Smooth muscle cell (in vitro differentiated cells): ENCODE results near the gene AJAP1. TPM values are rescaled to one million over a fixed set of nuclear protein-coding genes. Genes with fewer than 3 reads are reported as not detected.

ENCODE experiments used
- DNase-seq: peaks from one replicate; lab custom pipeline; 2025; ENCODE audit not compliant: unreplicated experiment; lab: John Stamatoyannopoulos, UW
- H2AFZ ChIP-seq: fragments of 200-600 bp; sonication (generic); 2 replicates; pipeline ENCODE4 v1.6.0; 2016; ENCODE audit warnings: antibody characterized with exemption, low read depth, mild to moderate bottlenecking
- H3F3A ChIP-seq: fragments of 200-600 bp; sonication (generic); 2 replicates; pipeline ENCODE4 v1.6.0; 2017; ENCODE audit warnings: antibody characterized with exemption, low read depth
- H3K27ac ChIP-seq: fragments of 200-600 bp; sonication (generic); 2 replicates; pipeline ENCODE4 v1.5.1; 2016; ENCODE audit warnings: low read depth, mild to moderate bottlenecking
- H3K27me3 ChIP-seq: fragments of 200-600 bp; sonication (generic); 2 replicates; pipeline ENCODE4 v1.6.1; 2016; ENCODE audit warnings: low read depth, mild to moderate bottlenecking
- H3K36me3 ChIP-seq: fragments of 200-600 bp; sonication (generic); 2 replicates; pipeline ENCODE4 v1.5.1; 2016; ENCODE audit warnings: low read depth
- H3K4me1 ChIP-seq: fragments of 200-600 bp; sonication (generic); 2 replicates; pipeline ENCODE4 v1.5.1; 2016; ENCODE audit warnings: low read depth
- H3K4me2 ChIP-seq: fragments of 200-600 bp; sonication (generic); 2 replicates; pipeline ENCODE4 v1.6.0; 2016; ENCODE audit warnings: mild to moderate bottlenecking
- H3K4me3 ChIP-seq: fragments of 200-600 bp; sonication (generic); 2 replicates; pipeline ENCODE4 v1.5.1; 2016; ENCODE audit warnings: mild to moderate bottlenecking
- H3K79me2 ChIP-seq: fragments of 200-600 bp; sonication (generic); 2 replicates; pipeline ENCODE4 v1.6.0; 2016; ENCODE audit warnings: low read depth, mild to moderate bottlenecking
- H3K9ac ChIP-seq: fragments of 200-600 bp; sonication (generic); 2 replicates; pipeline ENCODE4 v1.6.0; 2016; ENCODE audit warnings: low read depth
- H3K9me3 ChIP-seq: fragments of 200-600 bp; sonication (generic); replicated peaks from 2 replicates; pipeline ENCODE4 v1.5.1; 2016; ENCODE audit warnings: low read depth
- H4K20me1 ChIP-seq: fragments of 200-600 bp; sonication (generic); 2 replicates; pipeline ENCODE4 v1.6.0; 2016; ENCODE audit warnings: low read depth
- WGBS: methylation state at CpG from one replicate; pipeline ENCODE4 v1.1.7; 2016; ENCODE audit warnings: low lambda C conversion rate; 5-methylcytosine and 5-hydroxymethylcytosine counted together
- polyA plus RNA-seq: library from polyadenylated mRNA; unstranded; fragments of >200 nt; fragmentation: Nextera tagmentation; extraction: Ambion mirVana; gene quantifications from 2 replicates; pipeline ENCODE4 v1.2.1, GENCODE V29; 2016
- total RNA-seq: library from RNA; depleted of rRNA; stranded (reverse); fragments of >200 nt; gene quantifications from 2 replicates; pipeline ENCODE4 v1.2.3, GENCODE V29; 2014
- TF ChIP-seq, protein P1 (sequence below): fragments of 200-600 bp; sonication (generic); IDR thresholded peaks from 2 replicates; pipeline ENCODE4 v1.5.1; 2017; ENCODE audit warnings: borderline replicate concordance, mild to moderate bottlenecking, antibody characterized with exemption; ENCODE audit not compliant: insufficient read depth, poor library complexity, severe bottlenecking

Gene AJAP1
- total and polyA plus RNA-seq, 2 experiments from 2014 or later: 0.10 to 0.58 TPM

DNA sequence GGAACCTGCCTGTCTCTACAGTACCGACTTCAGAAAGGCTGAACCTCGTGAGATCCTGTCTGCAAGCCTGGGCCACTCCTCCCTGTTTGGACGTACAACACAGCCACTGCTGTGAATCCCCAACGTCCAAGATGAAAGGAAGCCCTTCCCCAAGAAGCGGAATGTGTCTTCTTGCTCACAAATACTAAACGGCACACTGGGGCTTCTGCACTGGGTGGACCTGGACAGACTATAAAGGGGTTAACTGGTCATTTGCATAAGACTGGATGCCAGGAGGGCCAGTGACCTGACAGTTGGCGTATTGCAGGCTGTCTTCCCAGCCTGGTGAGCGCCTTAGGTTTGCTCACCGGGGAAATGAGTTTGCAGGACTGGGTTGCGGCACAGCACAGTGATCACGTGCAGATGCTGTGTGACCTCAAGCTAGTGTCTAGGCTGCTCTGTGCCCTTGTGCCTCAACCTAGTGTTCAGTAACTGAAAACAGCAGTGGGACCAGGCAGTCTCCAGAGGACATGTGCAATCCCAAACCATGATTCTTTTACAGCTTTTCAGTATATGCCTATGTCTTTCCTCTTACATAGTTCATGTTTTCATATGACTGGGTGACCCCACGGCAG is 19.5 kb upstream of the AJAP1 start:
- Histone ChIP-seq H3K9me3 (no peaks in the 10 kb centered on the region), H4K20me1 (no peaks in the 10 kb centered on the region), H3K4me3 (no peak overlapping the region), H2AFZ (no peak overlapping the region), H3K4me1 (no peaks in the 10 kb centered on the region), H3K4me2 (no peak overlapping the region), H3K79me2 (no peaks in the 10 kb centered on the region), H3F3A (no peaks in the 10 kb centered on the region), H3K27ac (no peak overlapping the region), H3K36me3 (no peaks in the 10 kb centered on the region), H3K27me3 (no peaks in the 10 kb centered on the region), H3K9ac (no peak overlapping the region)
- DNase-seq: no peak
- TF ChIP-seq, protein P1, sequence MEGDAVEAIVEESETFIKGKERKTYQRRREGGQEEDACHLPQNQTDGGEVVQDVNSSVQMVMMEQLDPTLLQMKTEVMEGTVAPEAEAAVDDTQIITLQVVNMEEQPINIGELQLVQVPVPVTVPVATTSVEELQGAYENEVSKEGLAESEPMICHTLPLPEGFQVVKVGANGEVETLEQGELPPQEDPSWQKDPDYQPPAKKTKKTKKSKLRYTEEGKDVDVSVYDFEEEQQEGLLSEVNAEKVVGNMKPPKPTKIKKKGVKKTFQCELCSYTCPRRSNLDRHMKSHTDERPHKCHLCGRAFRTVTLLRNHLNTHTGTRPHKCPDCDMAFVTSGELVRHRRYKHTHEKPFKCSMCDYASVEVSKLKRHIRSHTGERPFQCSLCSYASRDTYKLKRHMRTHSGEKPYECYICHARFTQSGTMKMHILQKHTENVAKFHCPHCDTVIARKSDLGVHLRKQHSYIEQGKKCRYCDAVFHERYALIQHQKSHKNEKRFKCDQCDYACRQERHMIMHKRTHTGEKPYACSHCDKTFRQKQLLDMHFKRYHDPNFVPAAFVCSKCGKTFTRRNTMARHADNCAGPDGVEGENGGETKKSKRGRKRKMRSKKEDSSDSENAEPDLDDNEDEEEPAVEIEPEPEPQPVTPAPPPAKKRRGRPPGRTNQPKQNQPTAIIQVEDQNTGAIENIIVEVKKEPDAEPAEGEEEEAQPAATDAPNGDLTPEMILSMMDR: no peak
- WGBS: 76% methylated on average over 12 of the region's 12 CpGs

DNA sequence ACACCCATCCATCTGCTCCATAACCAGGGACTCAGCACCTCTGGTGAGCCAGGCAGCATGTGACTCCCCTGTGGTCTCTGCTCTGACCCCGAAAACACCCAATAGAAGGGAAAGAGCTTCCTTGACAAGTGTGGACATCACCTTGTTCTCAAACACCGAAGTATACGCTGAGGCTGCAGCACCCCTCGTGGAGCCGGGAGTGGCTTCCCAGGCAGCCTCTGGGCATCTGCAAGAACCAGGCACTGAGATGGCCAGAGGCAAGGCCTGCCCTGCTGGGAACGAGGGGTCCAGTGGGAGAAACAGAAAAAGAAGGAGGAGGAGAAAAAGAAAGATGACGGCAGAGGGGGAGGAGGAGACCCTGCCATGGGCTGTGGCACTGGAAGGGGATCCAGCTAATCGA is 18.2 kb upstream of the AJAP1 start:
- Histone ChIP-seq H3K27ac (no peak overlapping the region), H3F3A (no peaks in the 10 kb centered on the region), H3K4me1 (no peaks in the 10 kb centered on the region), H3K9me3 (no peaks in the 10 kb centered on the region), H3K36me3 (no peaks in the 10 kb centered on the region), H3K27me3 (no peaks in the 10 kb centered on the region), H4K20me1 (no peaks in the 10 kb centered on the region), H3K4me3 (no peak overlapping the region), H2AFZ (no peak overlapping the region), H3K4me2 (no peak overlapping the region), H3K79me2 (no peaks in the 10 kb centered on the region), H3K9ac (no peak overlapping the region)
- no peak for DNase-seq
- 90% methylated on average over 8 of the region's 8 CpGs for WGBS
- TF ChIP-seq, protein P1: no peak

DNA sequence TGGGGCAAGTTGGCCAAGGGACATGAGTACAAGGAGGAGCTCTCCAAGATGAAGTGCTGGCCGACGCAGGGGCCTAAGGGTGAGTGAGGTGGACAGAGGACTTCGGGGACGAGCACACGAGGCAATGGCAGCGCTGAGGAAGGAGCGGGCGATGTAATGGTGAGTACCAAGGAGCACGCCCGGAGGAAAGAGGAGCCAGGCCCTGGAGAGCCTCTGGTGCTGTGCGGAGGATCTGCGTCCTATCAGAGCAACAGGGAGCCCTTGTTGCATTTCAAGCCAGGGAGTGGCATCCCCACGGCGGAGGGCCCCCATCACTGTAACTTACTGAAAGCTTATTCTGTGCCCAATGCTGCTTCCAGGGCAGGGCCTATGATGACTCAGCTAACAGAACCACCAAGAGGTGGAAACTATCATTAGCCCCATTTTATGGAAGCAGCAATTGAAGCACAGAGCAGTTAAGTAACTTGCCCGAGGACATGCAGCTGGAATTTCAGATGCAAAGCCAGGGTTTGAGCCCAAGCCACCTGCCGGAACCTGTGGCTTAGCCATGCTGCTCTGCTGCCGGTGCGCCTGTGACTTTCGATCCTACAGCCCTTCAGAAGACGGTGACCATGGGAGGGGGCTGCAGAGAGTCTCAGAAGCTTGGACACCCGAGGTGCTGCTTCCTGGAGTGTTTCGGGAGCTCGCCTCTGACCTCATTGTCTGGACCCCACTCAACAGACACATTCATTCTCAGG is 17.6 kb upstream of the AJAP1 start:
- WGBS: 76% methylated on average over 23 of the region's 23 CpGs
- H3K36me3 ChIP-seq: no peaks in the 10 kb centered on the region

More for the DNA sequence above, 17.6 kb upstream of the AJAP1 start:
- Histone ChIP-seq H3K4me3 (no peak overlapping the region), H3K4me2 (no peak overlapping the region), H2AFZ (no peak overlapping the region), H3K9ac (no peak overlapping the region), H4K20me1 (no peaks in the 10 kb centered on the region), H3K27me3 (no peaks in the 10 kb centered on the region), H3F3A (no peaks in the 10 kb centered on the region), H3K27ac (no peak overlapping the region), H3K79me2 (no peaks in the 10 kb centered on the region), H3K9me3 (no peaks in the 10 kb centered on the region), H3K4me1 (no peaks in the 10 kb centered on the region)
- TF ChIP-seq, protein P1: no peak
- DNase-seq: no peak
